GM19351 (cell line): ENCODE results near the gene AKAP3.

Experiments
- ATAC-seq: cut with Tn5 transposase; IDR thresholded peaks from one replicate; pipeline ENCODE4 v1.9.1; 2021; ENCODE audit warnings: mild to moderate bottlenecking, moderate library complexity; ENCODE audit not compliant: unreplicated experiment

The AKAP3 gene

GRCh38 chr12:4603421-4603820 lies 45.4 kb downstream of the AKAP3 start:
- no peak for ATAC-seq

- no peak for ATAC-seq
Measured at GRCh38 chr12:4595881-4596280, 53.0 kb downstream of the AKAP3 start.

- ATAC-seq: no peak
Measured at GRCh38 chr12:4591180-4591687, 57.6 kb downstream of the AKAP3 start.

- no peak for ATAC-seq
Measured at GRCh38 chr12:4589941-4590340, 58.9 kb downstream of the AKAP3 start.

- ATAC-seq: no peak
Measured at GRCh38 chr12:4588916-4589315, 59.9 kb downstream of the AKAP3 start.

GRCh38 chr12:4587108-4587507 lies 61.7 kb downstream of the AKAP3 start:
- ATAC-seq: no peak

GRCh38 chr12:4586500-4586899 lies 62.4 kb downstream of the AKAP3 start:
- no peak for ATAC-seq

GRCh38 chr12:4584896-4585295 lies 64.0 kb downstream of the AKAP3 start:
- ATAC-seq: no peak

GRCh38 chr12:4584281-4584680 lies 64.6 kb downstream of the AKAP3 start:
- ATAC-seq: no peak

- ATAC-seq: no peak
Measured at GRCh38 chr12:4580281-4580688, 68.6 kb downstream of the AKAP3 start.

GRCh38 chr12:4579305-4580102 lies 69.3 kb downstream of the AKAP3 start:
- ATAC-seq: no peak

GRCh38 chr12:4572680-4573079 lies 76.2 kb downstream of the AKAP3 start:
- no peak for ATAC-seq

- no peak for ATAC-seq
Measured at GRCh38 chr12:4569261-4569660, 79.6 kb downstream of the AKAP3 start.

GRCh38 chr12:4567073-4567881 lies 81.6 kb downstream of the AKAP3 start:
- peak; percentile 50 for ATAC-seq

GRCh38 chr12:4566474-4566873 lies 82.4 kb downstream of the AKAP3 start:
- ATAC-seq: no peak
